HUDEP-2 (cell line): ENCODE results near the gene GLP1R.

Source experiments
- DNase-seq, 76 experiments: peaks; one replicate each; lab custom pipeline; 2025; ENCODE audit not compliant: unreplicated experiment in 76 of 76; lab: John Stamatoyannopoulos, UW

The GLP1R gene

DNA sequence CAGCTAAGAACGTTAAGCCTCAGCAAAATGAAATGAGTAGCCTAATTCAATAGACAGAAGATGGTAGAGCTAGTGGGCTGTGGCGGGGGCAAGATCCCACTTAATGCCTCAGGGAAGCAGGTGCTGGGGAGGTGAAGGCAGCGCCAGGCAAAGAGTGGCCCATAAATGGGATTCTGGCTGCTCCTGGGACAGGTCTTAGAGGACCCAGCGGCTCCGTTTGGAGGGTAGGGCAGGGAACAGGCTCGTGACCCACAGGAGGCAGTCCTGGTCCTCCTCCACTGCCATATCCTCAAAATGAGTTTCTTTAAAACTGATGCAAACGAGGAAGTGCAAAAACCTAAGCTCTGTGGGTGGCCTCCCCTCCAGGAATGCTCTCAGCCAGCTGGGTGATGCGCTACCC is 33.7 kb downstream of the GLP1R start:
- DNase-seq = no peak

DNA sequence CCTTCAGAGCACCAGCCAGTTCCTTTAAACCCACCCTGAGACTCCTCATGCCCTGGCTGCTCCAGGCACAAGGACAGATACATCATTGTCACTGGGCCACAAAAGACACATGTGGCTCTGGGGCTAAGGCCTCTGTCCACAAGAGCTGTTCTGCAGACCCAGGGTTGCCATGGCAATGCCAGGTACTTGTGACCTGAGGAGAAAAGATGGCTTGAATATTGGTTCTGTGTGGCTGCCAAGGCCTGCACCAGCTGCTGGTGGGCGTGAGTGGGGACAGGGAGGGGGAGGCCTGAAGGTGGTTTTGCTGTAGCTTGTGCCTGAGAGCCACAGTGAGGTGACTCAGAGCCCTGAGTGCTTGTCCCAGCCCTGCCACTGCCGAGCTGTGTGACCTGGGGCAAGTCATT is 34.7 kb downstream of the GLP1R start:
- DNase-seq = no peak

DNA sequence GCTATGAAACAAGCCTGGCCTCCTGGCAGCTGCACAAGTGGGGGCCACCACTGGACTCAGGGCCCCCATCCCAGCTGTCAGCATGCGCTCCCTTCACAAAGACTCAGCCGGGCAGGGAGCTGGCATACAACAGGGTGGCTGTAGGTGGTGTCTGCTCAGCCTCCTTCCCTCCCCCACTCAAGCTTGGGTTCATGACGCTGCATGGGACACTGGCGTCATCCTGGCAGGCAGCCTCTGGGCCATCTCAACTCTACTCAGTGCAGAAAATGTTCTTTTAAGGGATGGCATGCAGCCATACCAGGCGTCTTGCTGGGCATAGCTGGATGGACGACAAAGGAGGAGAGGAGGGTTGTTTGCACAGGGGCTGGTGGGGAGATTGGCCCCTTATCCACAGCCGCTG is 35.9 kb downstream of the GLP1R start:
- no peak for DNase-seq

DNA sequence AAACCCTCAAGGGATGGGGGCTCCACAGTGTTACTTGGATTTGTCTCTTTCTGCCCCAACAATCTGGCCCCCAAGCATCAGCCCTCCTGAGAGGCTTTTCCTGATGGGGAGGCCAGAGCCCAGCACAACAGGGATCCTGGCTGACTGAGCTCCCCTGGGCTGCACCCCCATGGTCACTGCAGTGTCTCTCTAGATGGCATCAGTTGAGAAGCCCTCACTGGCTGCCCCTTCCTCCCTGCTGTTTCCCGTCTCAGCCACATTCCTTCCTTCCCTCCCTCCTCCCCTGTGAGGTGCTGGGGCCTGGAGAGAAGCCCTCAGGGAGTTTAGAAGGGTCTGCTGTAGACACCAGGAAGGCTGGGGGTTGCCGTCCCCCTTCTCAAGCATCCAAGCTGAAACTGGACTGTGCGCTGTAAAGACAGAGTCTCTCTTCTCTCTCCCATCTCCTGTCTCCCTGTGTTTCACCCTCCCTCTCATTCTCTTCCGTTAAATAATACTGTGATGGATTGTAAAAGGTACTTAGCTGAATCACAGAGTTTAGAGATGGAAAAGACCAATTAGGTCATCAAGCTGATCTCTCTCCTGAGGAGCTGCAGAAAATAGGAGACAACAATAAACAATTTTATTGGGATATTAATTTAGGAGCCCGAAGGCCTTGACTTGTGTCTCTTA is 36.7 kb downstream of the GLP1R start:
- DNase-seq = no peak

DNA sequence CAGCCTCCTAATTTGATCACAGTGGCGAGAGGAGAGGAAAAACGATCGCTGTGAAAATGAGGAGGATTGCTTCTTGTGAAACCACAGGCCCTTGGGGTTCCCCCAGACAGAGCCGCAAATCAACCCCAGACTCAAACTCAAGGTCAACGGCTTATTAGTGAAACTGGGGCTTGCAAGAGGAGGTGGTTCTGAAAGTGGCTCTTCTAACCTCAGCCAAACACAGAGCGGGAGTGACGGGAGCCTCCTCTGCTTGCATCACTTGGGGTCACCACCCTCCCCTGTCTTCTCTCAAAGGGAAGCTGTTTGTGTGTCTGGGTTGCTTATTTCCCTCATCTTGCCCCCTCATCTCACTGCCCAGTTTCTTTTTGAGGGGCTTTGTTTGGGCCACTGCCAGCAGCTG is 37.7 kb downstream of the GLP1R start:
- no peak for DNase-seq

DNA sequence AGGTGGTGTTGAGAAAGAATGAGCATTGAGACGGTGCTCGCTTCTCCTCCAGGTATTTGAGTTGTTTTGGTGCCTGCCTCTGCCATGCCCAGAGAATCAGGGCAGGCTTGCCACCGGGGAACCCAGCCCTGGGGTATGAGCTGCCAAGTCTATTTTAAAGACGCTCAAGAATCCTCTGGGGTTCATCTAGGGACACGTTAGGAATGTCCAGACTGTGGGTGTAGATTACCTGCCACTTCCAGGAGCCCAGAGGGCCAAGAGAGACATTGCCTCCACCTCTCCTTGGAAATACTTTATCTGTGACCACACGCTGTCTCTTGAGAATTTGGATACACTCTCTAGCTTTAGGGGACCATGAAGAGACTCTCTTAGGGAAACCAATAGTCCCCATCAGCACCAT is 38.1 kb downstream of the GLP1R start:
- no peak for DNase-seq

DNA sequence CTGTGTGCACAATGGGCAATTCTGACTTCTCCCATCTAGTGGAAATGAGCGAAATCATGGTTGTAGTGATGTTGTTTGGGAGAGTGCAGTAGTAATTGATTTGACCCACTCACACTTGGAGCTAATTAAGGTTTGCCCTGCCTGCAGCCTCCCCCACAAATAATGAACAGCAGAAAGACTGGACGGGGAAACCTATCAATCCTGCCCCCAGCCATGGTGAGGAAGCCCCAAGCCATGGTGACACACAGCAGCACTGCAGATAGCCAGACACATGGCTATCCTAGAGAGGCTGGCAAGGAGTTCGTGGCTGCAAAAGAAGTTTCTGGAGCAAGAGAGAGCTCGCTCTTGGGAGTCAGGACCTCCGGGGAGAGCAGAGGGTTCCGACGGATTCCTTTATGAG is 38.6 kb downstream of the GLP1R start:
- no peak for DNase-seq

DNA sequence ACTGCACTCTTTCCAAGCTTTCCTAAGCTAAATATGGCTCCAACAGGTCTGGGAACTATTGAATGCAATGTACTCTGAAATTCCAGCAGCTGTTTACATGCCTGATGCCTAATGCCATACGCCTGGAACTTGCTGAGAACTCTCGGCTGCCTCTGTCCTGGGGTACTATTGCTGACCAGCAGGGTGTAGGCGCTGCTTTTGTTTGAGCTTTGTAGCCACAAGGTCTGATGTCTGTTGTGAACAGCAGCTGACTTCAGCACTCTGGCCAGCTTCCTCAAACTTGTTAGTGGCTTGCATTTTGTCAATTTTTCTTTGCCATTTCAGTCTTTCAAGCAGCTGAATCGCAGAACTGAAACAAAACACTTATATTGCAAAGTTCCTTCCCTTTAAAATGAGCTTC is 39.8 kb downstream of the GLP1R start:
- peak in 15 of 76 experiments; percentile 4 to 50 (median 18) for DNase-seq

DNA sequence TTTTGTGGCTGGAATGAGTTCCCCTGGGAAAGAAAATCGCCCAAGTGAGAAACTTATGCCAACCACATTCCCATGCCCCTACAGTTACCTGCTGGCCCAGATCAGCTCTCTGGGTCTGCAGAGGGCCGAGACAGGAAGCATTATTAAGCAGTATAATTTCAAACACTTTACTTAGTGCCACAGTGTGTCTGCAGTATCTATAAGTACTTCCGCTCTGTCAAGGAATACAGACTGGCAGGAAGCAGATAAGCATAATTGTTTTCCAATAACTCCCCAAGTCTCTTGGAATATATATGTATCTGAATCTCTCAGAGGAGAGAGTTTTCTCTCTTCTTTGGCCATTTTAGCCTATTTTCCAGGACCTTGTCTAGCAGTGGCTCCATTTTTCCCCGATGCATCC is 41.5 kb downstream of the GLP1R start:
- no peak for DNase-seq

DNA sequence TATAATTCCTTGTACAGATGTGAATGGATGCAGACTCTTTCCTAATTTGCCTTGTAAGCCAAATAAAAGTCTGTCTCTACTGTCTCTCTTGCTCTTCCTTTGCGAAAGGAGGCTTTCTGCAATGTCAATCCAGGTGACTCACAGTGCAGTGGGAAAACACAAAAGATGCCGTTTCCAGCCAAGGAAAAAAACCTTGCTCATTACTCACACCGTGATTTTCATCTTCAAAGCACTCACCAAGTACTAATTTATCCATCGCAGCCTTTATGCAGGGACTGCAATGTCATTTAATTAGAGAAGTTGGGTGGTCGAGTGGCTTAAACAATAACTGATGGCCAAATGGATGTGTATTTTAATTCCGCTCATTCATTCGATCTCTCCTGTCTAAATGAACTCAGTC is 42.6 kb downstream of the GLP1R start:
- DNase-seq = no peak

DNA sequence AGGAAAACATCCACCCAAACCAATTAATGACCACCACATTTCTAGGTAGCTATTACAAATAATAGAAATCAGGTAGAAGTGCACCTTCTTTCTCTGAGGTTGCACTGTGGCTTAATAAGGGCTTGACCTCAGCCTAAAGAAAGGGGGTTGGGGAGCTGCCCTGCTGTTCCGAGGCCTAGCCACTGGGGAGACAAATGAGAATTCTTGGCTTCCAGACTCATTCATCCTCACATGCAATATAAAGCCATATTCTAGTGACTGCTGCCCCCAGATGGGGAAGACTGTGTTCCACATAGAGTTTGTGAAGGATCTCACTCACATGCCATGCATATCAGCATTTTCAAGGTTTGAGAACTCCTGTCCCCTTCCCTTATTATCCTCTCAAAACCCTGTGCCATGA is 43.5 kb downstream of the GLP1R start:
- DNase-seq = peak in 24 of 76 experiments; percentile 4 to 46 (median 24)

DNA sequence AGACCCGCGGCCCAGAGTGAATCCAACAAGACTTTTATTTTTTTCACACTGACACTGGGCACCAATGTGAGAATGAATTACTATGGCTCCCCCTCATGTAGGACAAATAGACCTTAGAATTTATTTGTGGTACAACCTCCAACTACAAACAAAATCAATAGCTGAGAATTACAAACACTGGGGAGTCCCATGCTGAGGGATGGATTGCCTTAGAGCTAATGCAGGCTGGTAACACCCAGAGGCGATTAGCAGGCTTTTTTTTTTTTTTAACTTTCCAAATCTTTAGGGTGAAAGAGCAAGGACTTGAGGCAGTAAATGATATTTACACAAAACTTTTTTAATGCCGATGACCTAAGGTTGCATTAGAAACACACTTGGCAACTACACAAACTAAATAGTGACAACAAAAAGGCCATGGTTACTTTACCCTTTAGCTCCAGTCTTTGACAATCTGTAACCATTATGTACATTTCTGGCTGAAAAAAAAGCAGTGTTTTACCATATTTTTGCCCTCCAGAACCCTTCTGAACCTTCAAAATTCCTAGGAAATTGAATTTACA is 44.6 kb downstream of the GLP1R start:
- DNase-seq = no peak

DNA sequence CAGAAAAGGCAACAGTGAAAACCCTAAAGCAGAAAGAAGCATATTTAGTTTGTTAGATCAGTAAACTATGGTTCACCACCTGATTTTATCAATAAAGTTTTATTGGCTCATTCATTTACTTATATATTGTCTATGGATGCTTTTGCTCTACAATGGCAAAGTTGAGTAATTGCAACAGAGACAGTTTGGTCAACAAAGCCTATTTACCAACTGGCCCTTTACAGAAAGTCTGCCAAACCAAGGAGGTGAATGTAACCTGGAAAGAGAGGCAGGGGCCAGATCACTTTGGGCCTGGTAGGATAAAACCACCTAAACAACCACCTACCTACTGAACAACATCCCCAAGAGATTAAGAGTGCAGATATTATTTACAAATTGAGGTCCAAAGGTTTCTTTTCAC is 47.0 kb downstream of the GLP1R start:
- DNase-seq = no peak

DNA sequence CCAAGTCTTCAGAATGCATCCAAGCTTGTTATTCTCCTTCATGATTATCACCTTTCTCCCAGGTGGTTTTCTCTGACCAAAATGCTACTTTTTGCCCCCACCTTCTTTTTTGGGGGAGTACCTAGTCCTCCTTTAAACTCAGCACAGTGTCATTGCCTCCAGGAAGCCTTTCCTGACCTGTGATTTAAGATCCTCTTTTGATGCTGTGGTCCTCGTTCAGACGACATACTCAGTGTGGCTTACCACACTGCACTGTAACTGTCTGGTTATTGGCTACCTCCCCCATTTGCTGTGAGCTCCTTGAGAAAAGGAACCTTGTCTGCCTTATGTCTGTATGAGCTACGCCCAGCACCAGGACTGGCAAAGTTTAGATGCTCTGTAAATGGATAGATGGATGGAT is 51.8 kb downstream of the GLP1R start:
- no peak for DNase-seq

DNA sequence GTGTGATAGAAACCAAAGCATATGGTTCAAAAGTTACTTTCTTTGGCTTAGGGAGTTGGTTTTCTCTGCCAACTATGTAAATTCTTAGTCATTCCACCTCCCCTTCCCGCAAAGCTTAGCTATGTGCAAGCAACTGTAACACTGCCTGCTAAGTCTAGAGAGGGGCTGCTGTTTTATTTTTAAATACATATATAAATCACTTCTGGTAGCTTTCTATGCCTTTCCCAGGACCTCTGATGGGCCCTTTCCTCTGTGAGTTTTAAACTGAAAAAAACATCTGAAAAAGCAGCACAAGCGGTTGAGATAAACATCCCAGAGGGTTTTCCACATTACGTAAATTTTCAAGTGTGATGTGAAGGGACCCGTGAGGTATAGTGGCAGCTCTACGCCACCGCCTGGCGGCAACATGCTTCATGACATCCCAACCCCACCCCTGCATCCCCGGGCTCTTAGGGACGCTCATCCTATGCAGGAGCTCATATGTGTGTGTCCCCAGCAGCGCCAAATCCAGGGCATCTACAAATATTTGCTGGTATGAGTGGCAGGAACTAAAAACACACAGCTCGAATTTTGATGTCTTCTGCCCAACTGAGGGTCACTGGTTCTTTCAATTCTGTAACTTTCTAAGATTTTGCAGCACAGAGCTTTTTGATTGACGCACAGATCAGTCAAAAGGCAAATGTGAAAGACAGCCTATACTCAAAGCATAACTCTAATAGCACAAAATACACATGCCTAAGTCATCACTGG is 53.7 kb downstream of the GLP1R start:
- peak in 58 of 76 experiments; percentile 5 to 73 (median 44) for DNase-seq

DNA sequence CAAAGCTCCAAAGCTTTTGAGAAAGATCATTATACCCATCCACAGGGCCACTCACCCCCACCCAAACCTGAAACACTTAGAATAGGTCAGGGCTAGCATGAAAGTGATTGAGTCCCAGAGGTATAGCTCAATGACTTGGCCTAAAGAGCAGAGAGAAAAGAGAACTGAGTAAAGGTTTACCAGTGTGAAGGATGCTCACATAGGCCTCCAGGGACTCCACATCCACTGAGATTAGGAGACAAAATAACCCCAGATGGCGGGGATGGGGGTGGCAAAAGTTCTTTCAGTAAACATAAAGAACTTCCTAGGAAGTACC is 54.2 kb downstream of the GLP1R start:
- no peak for DNase-seq

DNA sequence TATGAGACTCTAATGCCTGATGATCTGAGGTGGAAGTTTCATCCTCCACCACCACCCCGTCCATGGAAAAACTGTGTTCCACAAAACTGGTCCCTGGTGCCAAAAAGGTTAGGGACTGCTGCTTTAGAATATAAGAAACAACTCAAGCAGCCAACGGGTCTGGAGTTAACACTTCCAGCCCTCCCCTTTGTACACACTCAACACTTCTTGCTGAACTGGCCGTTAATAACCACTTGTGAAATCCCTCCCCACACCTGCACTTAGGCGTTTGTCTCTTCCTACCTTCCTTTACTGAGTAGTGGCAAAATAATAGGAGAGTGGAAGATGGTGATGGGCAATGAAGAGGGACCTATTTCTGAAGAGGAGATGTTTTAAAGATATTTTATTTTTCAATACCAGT is 55.9 kb downstream of the GLP1R start:
- DNase-seq = no peak

DNA sequence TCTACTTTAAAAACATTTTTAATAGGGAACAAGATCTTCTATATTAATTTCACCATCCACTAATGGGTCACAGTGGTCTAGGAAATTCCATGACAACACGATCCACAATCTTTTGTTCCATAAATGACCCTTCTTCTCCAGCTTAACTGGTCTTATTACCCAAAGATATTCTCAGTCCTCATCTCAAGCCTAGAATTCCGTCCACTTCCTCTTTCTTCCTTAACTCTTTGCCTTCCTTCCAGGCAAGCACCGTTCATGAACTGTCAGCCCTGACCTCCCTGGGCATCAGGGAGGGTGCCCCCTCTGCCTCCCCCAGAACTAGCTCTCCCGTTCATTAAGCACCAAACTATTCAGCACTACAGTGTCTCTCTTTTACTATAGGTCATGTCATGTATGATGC is 58.5 kb downstream of the GLP1R start:
- no peak for DNase-seq

DNA sequence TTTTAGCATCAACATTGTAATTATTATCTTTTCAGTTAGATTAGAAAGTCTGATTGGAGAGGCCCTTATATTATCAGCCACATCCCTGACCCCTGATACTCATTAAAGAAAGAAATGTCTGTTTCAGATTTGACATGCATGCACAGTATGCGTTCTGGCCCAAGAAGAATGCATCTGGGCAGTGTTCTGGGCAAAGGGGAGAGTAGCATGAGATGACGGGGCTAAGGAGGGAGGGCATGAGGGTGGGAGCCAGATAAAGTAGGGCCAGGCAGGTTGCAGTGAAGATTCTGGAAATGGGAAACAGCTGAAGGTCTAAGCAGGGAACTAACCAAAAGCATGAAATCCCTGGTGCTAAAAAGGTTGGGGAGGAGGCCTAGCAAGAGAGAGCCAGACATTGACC is 59.1 kb downstream of the GLP1R start:
- DNase-seq = no peak

DNA sequence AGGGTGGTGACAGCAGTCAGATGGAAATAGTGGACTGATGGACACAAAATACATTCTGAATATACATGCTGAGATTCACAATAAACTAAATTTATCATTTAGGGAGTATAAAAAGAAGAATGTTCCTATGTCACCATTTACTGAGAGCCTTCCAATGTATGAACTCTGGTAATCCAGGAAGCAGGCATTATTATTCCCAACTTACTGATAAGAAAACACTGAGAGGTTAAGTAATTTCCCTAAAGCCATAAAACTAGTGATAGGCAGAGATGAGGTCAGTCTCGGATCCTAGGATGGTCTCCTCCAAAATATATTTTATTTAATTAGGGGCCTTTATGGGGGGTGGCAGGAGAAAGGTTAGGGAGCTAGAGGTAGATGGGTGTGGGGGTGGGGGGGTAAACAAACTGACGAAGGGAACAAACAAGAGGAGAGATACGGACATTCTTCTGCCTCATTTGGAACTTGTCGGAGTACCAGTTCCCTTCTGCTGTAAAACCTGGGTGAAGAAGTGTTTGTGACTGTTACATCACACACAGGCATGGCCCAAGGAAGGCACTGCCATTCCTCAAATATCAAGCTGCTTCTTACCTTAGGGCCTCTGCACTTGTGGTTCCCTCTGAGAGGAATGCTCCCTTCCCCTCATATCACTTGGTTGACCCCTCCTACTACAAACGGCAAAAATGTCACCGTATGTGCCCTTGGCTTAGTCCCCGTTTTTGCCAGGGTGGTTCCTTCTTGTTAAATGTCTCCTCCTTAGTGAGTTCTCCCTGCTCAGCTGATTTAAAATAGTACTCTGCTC is 59.7 kb downstream of the GLP1R start:
- DNase-seq = no peak

DNA sequence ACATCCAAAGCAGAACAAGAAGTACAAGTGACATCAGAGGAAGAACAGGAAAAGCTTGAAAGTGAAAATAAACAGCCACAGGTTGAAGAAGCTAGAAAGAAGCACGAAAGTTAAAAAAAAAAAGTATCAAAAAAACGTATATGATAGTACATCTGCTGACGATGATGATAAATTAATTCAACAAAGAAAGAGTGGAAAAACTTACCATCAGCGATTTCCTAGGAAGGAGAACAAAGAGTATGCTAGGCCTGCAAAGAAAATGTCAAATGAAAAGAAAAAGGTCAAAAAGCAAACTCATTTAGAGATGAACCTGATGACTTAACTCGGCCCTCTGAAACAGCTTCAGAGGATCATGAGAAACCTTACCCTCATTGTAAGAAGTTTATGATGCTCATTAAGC is 62.7 kb downstream of the GLP1R start:
- DNase-seq = no peak

DNA sequence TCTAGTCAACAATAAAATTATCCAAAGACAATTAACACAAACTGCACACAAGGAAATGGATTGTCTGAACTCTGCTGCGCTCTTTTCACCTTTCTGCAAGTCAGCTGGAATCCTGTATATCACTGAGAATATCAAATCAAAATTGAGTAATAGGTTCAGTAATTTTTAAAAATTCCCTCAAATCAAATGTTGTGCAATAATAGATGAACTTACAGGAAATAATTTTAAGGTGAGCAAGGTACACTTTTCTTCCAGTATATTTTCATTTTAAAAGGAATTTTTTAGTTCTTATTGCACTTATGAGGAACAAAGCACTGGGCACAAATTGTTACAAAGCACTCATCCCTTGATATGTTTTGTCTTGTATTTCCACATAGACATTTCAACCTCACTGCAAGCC is 65.2 kb downstream of the GLP1R start:
- DNase-seq = no peak
